OCI-LY7 (cell line): ENCODE data around the gene ZMYND8.

Experiments used
- EZH2phosphoT487 ChIP-seq: fragments of 200-600 bp; sonication (generic); IDR thresholded peaks from 2 replicates; pipeline ENCODE4 v1.6.1; 2018; ENCODE audit warnings: low read depth, borderline replicate concordance, mild to moderate bottlenecking, mixed run types, antibody characterized with exemption, low read length, moderate library complexity, mixed read lengths
- TF ChIP-seq, protein P1 (sequence below): fragments of 200-600 bp; sonication (generic); conservative IDR thresholded peaks from 2 replicates; pipeline ENCODE4 v1.5.1; 2014; ENCODE audit warnings: mild to moderate bottlenecking, antibody characterized with exemption, low read length, moderate library complexity, mixed read lengths

DNA sequence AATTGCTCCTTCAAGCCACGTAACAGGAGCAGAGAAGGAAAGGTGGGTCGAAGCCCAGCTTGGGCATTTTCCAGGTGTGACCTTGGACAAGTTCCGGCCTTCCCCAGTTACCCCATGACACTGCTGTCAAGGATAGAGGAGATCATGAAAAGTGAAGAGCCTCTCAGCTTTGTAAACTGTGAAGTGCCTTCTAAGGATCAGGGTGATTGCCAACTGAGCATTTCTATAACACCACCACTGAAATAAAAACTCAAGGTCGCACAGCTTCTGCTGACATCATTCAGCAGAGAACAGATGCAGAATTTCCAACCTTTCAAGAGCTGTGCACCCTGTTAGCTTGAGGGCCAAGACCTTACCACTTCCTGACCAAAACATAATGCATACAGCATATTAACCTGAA lies 24.0 kb upstream of the ZMYND8 start:
- TF ChIP-seq, protein P1, sequence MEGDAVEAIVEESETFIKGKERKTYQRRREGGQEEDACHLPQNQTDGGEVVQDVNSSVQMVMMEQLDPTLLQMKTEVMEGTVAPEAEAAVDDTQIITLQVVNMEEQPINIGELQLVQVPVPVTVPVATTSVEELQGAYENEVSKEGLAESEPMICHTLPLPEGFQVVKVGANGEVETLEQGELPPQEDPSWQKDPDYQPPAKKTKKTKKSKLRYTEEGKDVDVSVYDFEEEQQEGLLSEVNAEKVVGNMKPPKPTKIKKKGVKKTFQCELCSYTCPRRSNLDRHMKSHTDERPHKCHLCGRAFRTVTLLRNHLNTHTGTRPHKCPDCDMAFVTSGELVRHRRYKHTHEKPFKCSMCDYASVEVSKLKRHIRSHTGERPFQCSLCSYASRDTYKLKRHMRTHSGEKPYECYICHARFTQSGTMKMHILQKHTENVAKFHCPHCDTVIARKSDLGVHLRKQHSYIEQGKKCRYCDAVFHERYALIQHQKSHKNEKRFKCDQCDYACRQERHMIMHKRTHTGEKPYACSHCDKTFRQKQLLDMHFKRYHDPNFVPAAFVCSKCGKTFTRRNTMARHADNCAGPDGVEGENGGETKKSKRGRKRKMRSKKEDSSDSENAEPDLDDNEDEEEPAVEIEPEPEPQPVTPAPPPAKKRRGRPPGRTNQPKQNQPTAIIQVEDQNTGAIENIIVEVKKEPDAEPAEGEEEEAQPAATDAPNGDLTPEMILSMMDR = no peak
- no peak for TF ChIP-seq EZH2phosphoT487
